ENCODE results near the gene CD38. TPM values are rescaled to one million over a fixed set of nuclear protein-coding genes. Genes with fewer than 3 reads are reported as not detected.
"Not testable (repeated sequence)": the region's sequence is repeated elsewhere in the genome, so short reads cannot be mapped to it uniquely, and the experiment has no call there.

The CD38 gene
- total RNA-seq: 10 to 100 TPM; 11.6 to 12.0 TPM

GRCh38 chr4:15778289-15779241 is at the start of gene CD38:
CD38 (plus strand) TSS chr4:15778328; CDS start chr4:15778415, 87 bp downstream.
- Mint-ChIP-seq H3K9me3 (no peaks in the 10 kb centered on the region), H3K4me3 (peak within 1 kb of the TSS; percentile 83), H3K27ac (peak within 1 kb of the TSS; percentile 72), H3K27me3 (peaks cover 26% of the 10 kb centered on the region), H3K4me1 (ENCODE audit: low read depth) (peaks cover 47% of the 10 kb centered on the region), H3K36me3 (peaks cover 6% of the 10 kb centered on the region)
- DNase-seq: peak; percentile 74
- CTCF ChIA-PET: interaction anchor here (0.8 to 3.9 kb wide), 6 partner anchors 10 to 90 kb away, joined by 3 to 30 read pairs (median 4); no protein-coding TSS in a partner anchor
- intact Hi-C loops (cut with micrococcal nuclease): loop anchor here (1.0 to 10.0 kb wide), 9 partner anchors 7 to 1556 kb away; partner anchors contain the start of genes C1QTNF7, FAM200B and FBXL5
- POLR2A ChIA-PET: interaction anchor here (0.7 kb wide), 1 partner anchor 16 kb away, joined by 3 read pairs; no protein-coding TSS in a partner anchor

GRCh38 chr4:15729910-15730533 is 48.1 kb upstream of the CD38 start:
- peak; percentile 15 for DNase-seq
- H3K27ac Mint-ChIP-seq: no peak overlapping the region
- H3K36me3 Mint-ChIP-seq: no peaks in the 10 kb centered on the region
- ChIA-PET CTCF (interaction anchor here (0.8 to 4.3 kb wide), 6 partner anchors 9 to 226 kb away, joined by 5 to 23 read pairs (median 10); no protein-coding TSS in a partner anchor), POLR2A (no interaction called here)
- H3K27me3 Mint-ChIP-seq: peaks cover 2% of the 10 kb centered on the region
- intact Hi-C loops (cut with micrococcal nuclease): loop anchor here (1.0 to 2.0 kb wide), 5 partner anchors 26 to 271 kb away; no protein-coding TSS in a partner anchor
- H3K9me3 Mint-ChIP-seq: no peaks in the 10 kb centered on the region
- H3K4me1 Mint-ChIP-seq (ENCODE audit: low read depth): no peaks in the 10 kb centered on the region
- H3K4me3 Mint-ChIP-seq: no peak overlapping the region

- intact Hi-C loops (cut with micrococcal nuclease); H3K36me3 Mint-ChIP-seq: not testable (repeated sequence)
- CTCF ChIA-PET: interaction anchor here (0.8 to 1.7 kb wide), 4 partner anchors 21 to 223 kb away, joined by 3 to 6 read pairs (median 4); no protein-coding TSS in a partner anchor
Observed at GRCh38 chr4:15733061-15733460, 45.1 kb upstream of the CD38 start.

GRCh38 chr4:15735536-15735935 is 42.6 kb upstream of the CD38 start:
- POLR2A ChIA-PET: no interaction called here
- DNase-seq: no peak
- H3K4me3 Mint-ChIP-seq: no peak overlapping the region
- peaks cover 27% of the 10 kb centered on the region for H3K4me1 Mint-ChIP-seq (ENCODE audit: low read depth)
- CTCF ChIA-PET: no interaction called here
- intact Hi-C loops (cut with micrococcal nuclease): no loop called here
- H3K27ac Mint-ChIP-seq: no peak overlapping the region
- peaks cover 2% of the 10 kb centered on the region for H3K27me3 Mint-ChIP-seq
- no peaks in the 10 kb centered on the region for H3K9me3 Mint-ChIP-seq
- H3K36me3 Mint-ChIP-seq: no peaks in the 10 kb centered on the region

More at GRCh38 chr4:15733061-15733460, 45.1 kb upstream of the CD38 start:
- POLR2A ChIA-PET; H3K9me3 Mint-ChIP-seq; H3K27me3 Mint-ChIP-seq; H3K4me3 Mint-ChIP-seq; H3K4me1 Mint-ChIP-seq (ENCODE audit: low read depth); DNase-seq; H3K27ac Mint-ChIP-seq: not testable (repeated sequence)

GRCh38 chr4:15736514-15737050 is 41.5 kb upstream of the CD38 start:
- POLR2A ChIA-PET: no interaction called here
- H3K9me3 Mint-ChIP-seq: peaks cover 7% of the 10 kb centered on the region
- H3K4me1 Mint-ChIP-seq (ENCODE audit: low read depth): peaks cover 27% of the 10 kb centered on the region
- H3K27me3 Mint-ChIP-seq: peaks cover 2% of the 10 kb centered on the region
- CTCF ChIA-PET: interaction anchor here (0.8 to 1.5 kb wide), 2 partner anchors 19 to 147 kb away, joined by 3 to 5 read pairs; no protein-coding TSS in a partner anchor
- H3K36me3 Mint-ChIP-seq: peaks cover 5% of the 10 kb centered on the region
- DNase-seq: no peak
- intact Hi-C loops (cut with micrococcal nuclease): no loop called here
- no peak overlapping the region for H3K27ac Mint-ChIP-seq
- no peak overlapping the region for H3K4me3 Mint-ChIP-seq

- CTCF ChIA-PET: interaction anchor here (0.6 to 1.5 kb wide), 5 partner anchors 18 to 878 kb away, joined by 3 to 7 read pairs (median 4); no protein-coding TSS in a partner anchor
- intact Hi-C loops (cut with micrococcal nuclease): no loop called here
- H3K36me3 Mint-ChIP-seq: peaks cover 6% of the 10 kb centered on the region
Observed at GRCh38 chr4:15737255-15737654, 40.9 kb upstream of the CD38 start.

GRCh38 chr4:15738877-15739276 is 39.3 kb upstream of the CD38 start:
- Mint-ChIP-seq H3K36me3 (peaks cover 12% of the 10 kb centered on the region), H3K27me3 (no peaks in the 10 kb centered on the region), H3K9me3 (peaks cover 25% of the 10 kb centered on the region), H3K4me3 (no peak overlapping the region), H3K4me1 (ENCODE audit: low read depth) (peaks cover 31% of the 10 kb centered on the region), H3K27ac (peak overlapping the region; percentile 24)
- ChIA-PET CTCF (interaction anchor here (0.9 to 2.2 kb wide), 9 partner anchors 10 to 260 kb away, joined by 3 to 39 read pairs (median 6); partner anchors contain the start of gene FAM200B), POLR2A (interaction anchor here (0.8 to 1.5 kb wide), 6 partner anchors 15 to 191 kb away, joined by 3 to 17 read pairs (median 3); no protein-coding TSS in a partner anchor)
- DNase-seq: peak; percentile 19
- intact Hi-C loops (cut with micrococcal nuclease): loop anchor here (1.0 kb wide), 4 partner anchors 17 to 56 kb away; no protein-coding TSS in a partner anchor

More at GRCh38 chr4:15737255-15737654, 40.9 kb upstream of the CD38 start:
- no peak overlapping the region for H3K27ac Mint-ChIP-seq
- POLR2A ChIA-PET: no interaction called here
- H3K4me1 Mint-ChIP-seq (ENCODE audit: low read depth): peaks cover 27% of the 10 kb centered on the region
- H3K9me3 Mint-ChIP-seq: peaks cover 13% of the 10 kb centered on the region
- peaks cover 2% of the 10 kb centered on the region for H3K27me3 Mint-ChIP-seq
- peak; percentile 29 for DNase-seq
- no peak overlapping the region for H3K4me3 Mint-ChIP-seq

GRCh38 chr4:15740764-15741404 is 37.2 kb upstream of the CD38 start:
- POLR2A ChIA-PET: no interaction called here
- peaks cover 31% of the 10 kb centered on the region for H3K4me1 Mint-ChIP-seq (ENCODE audit: low read depth)
- CTCF ChIA-PET: interaction anchor here (1.1 to 2.2 kb wide), 5 partner anchors 13 to 215 kb away, joined by 3 to 6 read pairs (median 4); no protein-coding TSS in a partner anchor

GRCh38 chr4:15742083-15742582 is 36.0 kb upstream of the CD38 start:
- ChIA-PET POLR2A (no interaction called here), CTCF (interaction anchor here (0.7 to 1.7 kb wide), 2 partner anchors 14 to 82 kb away, joined by 3 to 6 read pairs; no protein-coding TSS in a partner anchor)
- H3K36me3 Mint-ChIP-seq: peaks cover 12% of the 10 kb centered on the region
- H3K27ac Mint-ChIP-seq: no peak overlapping the region
- H3K4me3 Mint-ChIP-seq: no peak overlapping the region
- H3K9me3 Mint-ChIP-seq: peaks cover 35% of the 10 kb centered on the region
- no peaks in the 10 kb centered on the region for H3K27me3 Mint-ChIP-seq
- DNase-seq: no peak
- intact Hi-C loops (cut with micrococcal nuclease): no loop called here
- peaks cover 36% of the 10 kb centered on the region for H3K4me1 Mint-ChIP-seq (ENCODE audit: low read depth)

More at GRCh38 chr4:15740764-15741404, 37.2 kb upstream of the CD38 start:
- H3K9me3 Mint-ChIP-seq: peaks cover 29% of the 10 kb centered on the region
- no peak overlapping the region for H3K4me3 Mint-ChIP-seq
- H3K36me3 Mint-ChIP-seq: peaks cover 12% of the 10 kb centered on the region
- no peak overlapping the region for H3K27ac Mint-ChIP-seq
- H3K27me3 Mint-ChIP-seq: no peaks in the 10 kb centered on the region
- DNase-seq: no peak
- intact Hi-C loops (cut with micrococcal nuclease): no loop called here

GRCh38 chr4:15742637-15743036 is 35.5 kb upstream of the CD38 start:
- intact Hi-C loops (cut with micrococcal nuclease): no loop called here
- Mint-ChIP-seq H3K9me3 (peaks cover 35% of the 10 kb centered on the region), H3K27ac (no peak overlapping the region), H3K36me3 (peaks cover 12% of the 10 kb centered on the region), H3K4me3 (no peak overlapping the region), H3K4me1 (ENCODE audit: low read depth) (peaks cover 31% of the 10 kb centered on the region), H3K27me3 (no peaks in the 10 kb centered on the region)
- CTCF ChIA-PET: interaction anchor here (1.3 kb wide), 1 partner anchor 63 kb away, joined by 4 read pairs; no protein-coding TSS in a partner anchor
- POLR2A ChIA-PET: no interaction called here
- DNase-seq: no peak

- DNase-seq: no peak
- H3K36me3 Mint-ChIP-seq: peaks cover 12% of the 10 kb centered on the region
- POLR2A ChIA-PET: no interaction called here
- CTCF ChIA-PET: interaction anchor here (1.3 kb wide), 1 partner anchor 61 kb away, joined by 4 read pairs; no protein-coding TSS in a partner anchor
- H3K4me1 Mint-ChIP-seq (ENCODE audit: low read depth): peaks cover 17% of the 10 kb centered on the region
- no peak overlapping the region for H3K27ac Mint-ChIP-seq
- H3K4me3 Mint-ChIP-seq: no peak overlapping the region
- intact Hi-C loops (cut with micrococcal nuclease): no loop called here
- H3K9me3 Mint-ChIP-seq: peaks cover 35% of the 10 kb centered on the region
- no peaks in the 10 kb centered on the region for H3K27me3 Mint-ChIP-seq
Observed at GRCh38 chr4:15744016-15744545, 34.0 kb upstream of the CD38 start.
